ENCODE measurements around the gene DYRK3. TPM values are rescaled to one million over a fixed set of nuclear protein-coding genes. Genes with fewer than 3 reads are reported as not detected.

The DYRK3 gene
- total and polyA plus RNA-seq, 11 donors: 6.5 to 32.5 (median 15.9) TPM

DNA sequence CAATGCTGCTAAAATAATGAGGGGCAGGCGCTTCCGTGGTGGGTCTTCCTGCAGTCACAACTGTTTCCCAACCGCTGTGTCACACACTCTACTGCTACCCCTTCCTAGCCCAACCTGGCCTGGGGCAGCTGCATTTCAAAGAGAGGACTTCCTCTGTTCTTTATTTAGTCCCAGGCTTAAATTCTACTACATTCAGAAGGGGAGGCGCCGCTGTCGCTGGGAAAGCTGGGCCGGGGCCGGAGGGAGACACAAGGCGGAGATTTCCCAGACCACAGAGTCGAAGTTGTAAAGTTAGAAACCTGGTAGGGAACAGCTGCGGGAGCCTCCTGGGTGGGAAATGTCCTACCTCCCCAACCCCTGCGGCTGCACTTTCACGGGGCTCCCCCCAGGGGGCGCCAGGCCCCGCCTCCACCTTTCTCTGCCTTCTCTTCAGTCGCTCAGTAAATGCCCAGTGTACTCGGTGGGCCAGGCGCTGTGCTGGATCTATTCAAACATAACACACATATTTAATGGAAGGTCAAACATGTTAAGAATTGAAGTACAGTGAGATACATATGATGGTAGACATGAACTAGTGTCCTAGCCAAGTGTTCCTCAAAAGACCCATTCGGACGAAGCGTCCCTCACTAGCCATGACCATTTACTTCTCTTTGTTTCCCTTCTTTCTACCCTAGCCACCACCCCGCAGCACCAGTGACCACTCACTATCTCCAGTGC is 23.1 kb downstream of the DYRK3 start:
- TF ChIP-seq, protein P1, sequence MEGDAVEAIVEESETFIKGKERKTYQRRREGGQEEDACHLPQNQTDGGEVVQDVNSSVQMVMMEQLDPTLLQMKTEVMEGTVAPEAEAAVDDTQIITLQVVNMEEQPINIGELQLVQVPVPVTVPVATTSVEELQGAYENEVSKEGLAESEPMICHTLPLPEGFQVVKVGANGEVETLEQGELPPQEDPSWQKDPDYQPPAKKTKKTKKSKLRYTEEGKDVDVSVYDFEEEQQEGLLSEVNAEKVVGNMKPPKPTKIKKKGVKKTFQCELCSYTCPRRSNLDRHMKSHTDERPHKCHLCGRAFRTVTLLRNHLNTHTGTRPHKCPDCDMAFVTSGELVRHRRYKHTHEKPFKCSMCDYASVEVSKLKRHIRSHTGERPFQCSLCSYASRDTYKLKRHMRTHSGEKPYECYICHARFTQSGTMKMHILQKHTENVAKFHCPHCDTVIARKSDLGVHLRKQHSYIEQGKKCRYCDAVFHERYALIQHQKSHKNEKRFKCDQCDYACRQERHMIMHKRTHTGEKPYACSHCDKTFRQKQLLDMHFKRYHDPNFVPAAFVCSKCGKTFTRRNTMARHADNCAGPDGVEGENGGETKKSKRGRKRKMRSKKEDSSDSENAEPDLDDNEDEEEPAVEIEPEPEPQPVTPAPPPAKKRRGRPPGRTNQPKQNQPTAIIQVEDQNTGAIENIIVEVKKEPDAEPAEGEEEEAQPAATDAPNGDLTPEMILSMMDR (IDR thresholded peaks at IDR 0.05): peak; percentile 69 to 90 (median 87)
- peak in 1 of 2 donors; percentile 17 for TF ChIP-seq POLR2A (IDR thresholded peaks at IDR 0.05)
- Histone ChIP-seq H3K4me1 (peaks cover 5 to 92% (median 59%) of the 10 kb centered on the region in 12 donors), H3K9me3 (no peaks in the 10 kb centered on the region), H3K36me3 (no peaks in the 10 kb centered on the region), H3K27ac (peak overlapping the region; percentile 78 to 96 (median 88)), H3K27me3 (no peaks in the 10 kb centered on the region), H3K4me3 (peak overlapping the region in 9 of 12 donors; percentile 1 to 46 (median 31))
- DNase-seq (peak; percentile 60 to 82 (median 64)), ATAC-seq (peak; percentile 48 to 59 (median 56))
- WGBS, 4 donors: 11 to 18% (median 12%) methylated on average over 21 to 22 of the region's 22 CpGs
- intact Hi-C loops (cut with DNase I): loop anchor here in 4 of 10 donors (2.0 to 10.0 kb wide), 5 partner anchors 26 to 66 kb away; partner anchors contain the start of gene MAPKAPK2 (in 3 of the 4)

DNA sequence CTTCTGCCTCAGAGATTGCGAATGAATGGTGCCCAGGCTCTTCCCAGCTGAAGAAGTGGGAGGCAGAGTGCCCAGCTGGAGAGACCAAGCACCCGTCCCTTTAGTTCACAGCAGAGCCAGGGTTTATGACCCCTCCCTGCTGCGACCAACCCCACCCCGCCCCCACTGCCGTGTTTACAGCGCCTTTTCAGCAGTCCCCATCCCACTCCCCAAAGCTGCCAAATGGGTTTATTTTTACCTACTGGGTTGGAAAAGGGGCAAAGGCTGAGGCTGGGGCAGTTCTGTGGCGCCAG is 23.6 kb downstream of the DYRK3 start:
- peak; percentile 12 to 25 (median 14) for ATAC-seq
- DNase-seq: peak in 1 of 5 donors; percentile 49
- H3K4me3 ChIP-seq: peak overlapping the region in 8 of 12 donors; percentile 21 to 46 (median 34)

DNA sequence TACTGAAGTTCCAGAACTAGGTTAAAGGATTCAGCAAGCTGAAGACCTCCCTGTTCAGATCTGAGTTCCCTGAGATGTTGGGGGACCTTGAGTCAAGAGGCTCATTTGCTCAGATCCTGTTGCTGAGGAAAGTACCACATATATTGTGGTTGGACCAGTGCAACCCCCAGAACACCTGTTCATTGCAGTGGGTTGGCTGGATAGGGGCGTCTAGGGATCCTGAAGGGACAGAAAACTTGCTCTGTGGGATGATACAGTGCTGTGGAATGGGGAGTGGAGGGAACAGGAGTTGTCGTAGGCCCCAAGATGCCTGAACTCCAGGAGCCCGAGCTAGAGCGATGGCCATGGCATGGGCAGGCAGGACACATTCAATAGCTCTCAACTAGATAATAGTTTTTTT is 24.8 kb downstream of the DYRK3 start:
- Histone ChIP-seq H3K27ac (peak overlapping the region; percentile 8 to 96 (median 88)), H3K4me3 (no peak overlapping the region), H3K36me3 (no peaks in the 10 kb centered on the region), H3K4me1 (peaks cover 0 to 88% (median 57%) of the 10 kb centered on the region in 12 donors), H3K9me3 (no peaks in the 10 kb centered on the region), H3K27me3 (peaks cover 0 to 10% (median 0%) of the 10 kb centered on the region in 9 donors)
- 86 to 88% (median 86%) methylated on average over 4 of the region's 4 CpGs for WGBS, 4 donors
- intact Hi-C loops (cut with DNase I): loop anchor here in 1 of 10 donors (10.0 kb wide), 1 partner anchor 185 kb away; the partner anchor contains the start of gene IKBKE
- DNase-seq (no peak), ATAC-seq (no peak)
- TF ChIP-seq, protein P1 (IDR thresholded peaks at IDR 0.05): no peak
- no peak for TF ChIP-seq POLR2A (IDR thresholded peaks at IDR 0.05)

More for the DNA sequence above, 23.6 kb downstream of the DYRK3 start:
- peak overlapping the region; percentile 78 to 96 (median 88) for H3K27ac ChIP-seq
- no peaks in the 10 kb centered on the region for H3K9me3 ChIP-seq
- H3K27me3 ChIP-seq: peaks cover 0 to 5% (median 0%) of the 10 kb centered on the region in 9 donors
- H3K36me3 ChIP-seq: no peaks in the 10 kb centered on the region
- WGBS, 4 donors: 35 to 55% (median 43%) methylated on average over 7 of the region's 7 CpGs
- peaks cover 5 to 92% (median 60%) of the 10 kb centered on the region in 12 donors for H3K4me1 ChIP-seq
- TF ChIP-seq, protein P1 (IDR thresholded peaks at IDR 0.05): no peak
- TF ChIP-seq POLR2A (IDR thresholded peaks at IDR 0.05): no peak
- intact Hi-C loops (cut with DNase I): loop anchor here in 4 of 10 donors (2.0 to 10.0 kb wide), 5 partner anchors 26 to 66 kb away; partner anchors contain the start of gene MAPKAPK2 (in 3 of the 4)

DNA sequence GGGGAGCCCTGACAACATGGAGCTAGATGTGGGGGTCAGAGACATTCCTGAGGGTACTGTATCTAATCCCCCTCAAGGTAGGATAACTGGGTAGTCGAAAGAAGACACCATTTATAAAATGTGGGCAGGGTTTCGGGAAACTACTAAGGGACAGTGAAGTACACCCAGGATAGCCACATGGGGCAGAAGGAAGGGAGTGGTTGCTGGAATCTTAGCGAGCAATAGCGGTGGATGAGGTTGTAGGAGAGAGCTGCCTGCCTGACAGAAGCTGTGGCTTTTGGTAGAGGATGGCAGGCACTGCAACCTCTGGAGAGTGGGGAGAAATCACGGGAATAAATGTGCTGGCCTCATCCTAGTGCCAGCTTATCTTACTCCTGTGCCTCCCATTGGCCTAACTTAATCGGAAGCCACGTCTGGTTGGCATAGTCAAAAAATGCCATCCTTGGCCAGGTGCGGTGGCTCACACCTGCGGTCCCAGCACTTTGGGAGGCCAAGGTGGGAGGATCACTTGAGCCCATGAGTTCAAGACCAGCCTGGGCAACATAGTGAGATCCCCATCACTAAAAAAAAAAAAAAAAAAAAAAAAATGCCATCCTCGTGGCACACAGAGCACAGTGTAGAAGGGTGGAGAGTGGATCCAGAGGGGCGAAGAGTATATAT is 26.0 kb downstream of the DYRK3 start:
- H3K4me1 ChIP-seq: peaks cover 0 to 79% (median 48%) of the 10 kb centered on the region in 12 donors
- ATAC-seq (no peak), DNase-seq (no peak)
- H3K9me3 ChIP-seq: no peaks in the 10 kb centered on the region
- no peaks in the 10 kb centered on the region for H3K36me3 ChIP-seq
- TF ChIP-seq, protein P1 (IDR thresholded peaks at IDR 0.05): no peak
- no peak for TF ChIP-seq POLR2A (IDR thresholded peaks at IDR 0.05)
- peaks cover 0 to 10% (median 0%) of the 10 kb centered on the region in 9 donors for H3K27me3 ChIP-seq
- intact Hi-C loops (cut with DNase I): loop anchor here in 1 of 10 donors (10.0 kb wide), 1 partner anchor 186 kb away; the partner anchor contains the start of gene IKBKE
- peak overlapping the region in 11 of 12 donors; percentile 2 to 96 (median 88) for H3K27ac ChIP-seq
- 65 to 70% (median 68%) methylated on average over 11 of the region's 11 CpGs for WGBS, 4 donors
- no peak overlapping the region for H3K4me3 ChIP-seq

Data from heart left ventricle (tissue), 16 donors.